HepG2 (cell line): ENCODE data around the gene BST2. TPM values are rescaled to one million over a fixed set of nuclear protein-coding genes. Genes with fewer than 3 reads are reported as not detected.

Experiments
- DMTF1 ChIP-seq: sonication (generic); formaldehyde crosslinking; IDR thresholded peaks from 2 replicates; pipeline ENCODE4 v1.4.0; 2020; ENCODE audit warnings: mild to moderate bottlenecking, missing genetic modification reagents
- EEA1 ChIP-seq: sonication (generic); formaldehyde crosslinking; IDR thresholded peaks from 2 replicates; pipeline ENCODE4 v1.5.1; 2020; ENCODE audit warnings: mild to moderate bottlenecking, missing genetic modification reagents, borderline replicate concordance
- GABPB1 ChIP-seq: IDR thresholded peaks from 2 replicates; pipeline ENCODE4 v1.6.1; 2016; ENCODE audit warnings: mild to moderate bottlenecking, missing genetic modification reagents, moderate library complexity, missing compliant biosample characterization
- HNF1A ChIP-seq, 2 experiments: sonication (generic) in 1 of 2; formaldehyde crosslinking in 1 of 2; IDR thresholded peaks; 2 replicates each; pipeline versions ENCODE4 v1.4.0 to v1.6.1; 2016 to 2020; ENCODE audit warnings: borderline replicate concordance in 1 of 2, low read depth in 1 of 2, mild to moderate bottlenecking in 1 of 2, missing genetic modification reagents in 1 of 2
- HOXA7 ChIP-seq: sonication (generic); formaldehyde crosslinking; IDR thresholded peaks from 2 replicates; pipeline ENCODE4 v1.8.1; 2022; ENCODE audit warnings: mild to moderate bottlenecking, missing genetic modification reagents, moderate library complexity
- KDM2A ChIP-seq: sonication (generic); formaldehyde crosslinking; IDR thresholded peaks from 2 replicates; pipeline ENCODE4 v1.4.0; 2020; ENCODE audit warnings: low read depth, missing genetic modification reagents, borderline replicate concordance
- MAX ChIP-seq: IDR thresholded peaks from 2 replicates; pipeline ENCODE4 v1.6.1; 2012; ENCODE audit warnings: inconsistent platforms
- MXI1 ChIP-seq: IDR thresholded peaks from 3 replicates; pipeline ENCODE4 v1.6.1; 2012; ENCODE audit warnings: low read depth, low read length, inconsistent platforms, borderline replicate concordance
- NR2F6 ChIP-seq, 2 experiments: IDR thresholded peaks; 2 replicates each; pipeline ENCODE4 v1.6.1; 2016; ENCODE audit warnings: antibody characterized with exemption in 1 of 2, mild to moderate bottlenecking in 1 of 2
- PAXIP1 ChIP-seq: sonication (generic); formaldehyde crosslinking; conservative IDR thresholded peaks from 2 replicates; pipeline ENCODE4 v1.4.0; 2020; ENCODE audit warnings: mild to moderate bottlenecking, missing genetic modification reagents, moderate library complexity
- RBFOX2 ChIP-seq: fragments of 200-400 bp; formaldehyde crosslinking; IDR thresholded peaks from 2 replicates; pipeline ENCODE4 v1.6.1; 2017; ENCODE audit warnings: low read depth, mild to moderate bottlenecking, low read length
- SP4 ChIP-seq: sonication (generic); formaldehyde crosslinking; IDR thresholded peaks from 2 replicates; pipeline ENCODE4 v1.8.1; 2023; ENCODE audit warnings: mild to moderate bottlenecking, missing genetic modification reagents
- STAG1 ChIP-seq: sonication (generic); formaldehyde crosslinking; IDR thresholded peaks from 2 replicates; pipeline ENCODE4 v1.4.0; 2020; ENCODE audit warnings: missing genetic modification reagents
- THYN1 ChIP-seq: sonication (generic); formaldehyde crosslinking; IDR thresholded peaks from 2 replicates; pipeline ENCODE4 v1.8.1; 2023; ENCODE audit warnings: low read depth, mild to moderate bottlenecking, moderate library complexity, missing genetic modification reagents, borderline replicate concordance
- ZFY ChIP-seq: sonication (generic); formaldehyde crosslinking; IDR thresholded peaks from 2 replicates; pipeline ENCODE4 v1.4.0; 2020; ENCODE audit warnings: missing genetic modification reagents
- polyA plus RNA-seq, 8 experiments: library from polyadenylated mRNA; depleted of rRNA in 3 of 8; stranded (reverse) in 7 of 8; unstranded in 1 of 8; fragments of >200 nt; fragmentation: Illumina TruSeq in 4 of 8; extraction: Trizol in 4 of 8; gene quantifications; 2 replicates each; pipeline versions ENCODE4 v1.2.1 to v1.2.3, GENCODE V29; 2011 to 2016; ENCODE audit warnings: low read depth in 4 of 8, missing spikeins in 1 of 8, mixed read lengths in 1 of 8; ENCODE audit not compliant: insufficient read depth in 1 of 8
- total RNA-seq, 5 experiments: library from RNA; depleted of rRNA; stranded (reverse); fragments of >200 nt; fragmentation: Illumina TruSeq; extraction: Trizol; gene quantifications; 2 replicates each; pipeline ENCODE4 v1.2.3, GENCODE V29; 2016; ENCODE audit warnings: low read depth in 1 of 5

BST2 gene
- total and polyA plus RNA-seq, 2 of the 13 experiments (the other 11 are each of a cell fraction or from before 2014, with no cell fraction given), result 58.8 to 93.8 TPM

GRCh38 chr19:17390665-17391370 lies 14.6 kb downstream of the BST2 start (continued):
- TF ChIP-seq HNF1A (IDR thresholded peaks at IDR 0.05; ENCODE audit: low read depth), result no peak
- 0 out of 2 replicates have a peak, but pooled peaks have one; percentile 27 for TF ChIP-seq HNF1A (CRISPR knock-in tag; IDR thresholded peaks at IDR 0.05; ENCODE audit: borderline replicate concordance)
- TF ChIP-seq EEA1, result 0 out of 2 replicates have a peak, but pooled peaks have one; percentile 37
- no peak for TF ChIP-seq DMTF1
- TF ChIP-seq STAG1 (CRISPR knock-in tag), result peak; percentile 67
- TF ChIP-seq HOXA7 (CRISPR knock-in tag), result no peak
- peak; percentile 91 for TF ChIP-seq KDM2A (CRISPR knock-in tag)
- peak; percentile 59 for TF ChIP-seq GABPB1 (CRISPR knock-in tag)
- TF ChIP-seq SP4 (CRISPR knock-in tag), result peak; percentile 17; the same call in 1 of the 2 replicates
- no peak for TF ChIP-seq NR2F6 (IDR thresholded peaks at IDR 0.05)
- TF ChIP-seq NR2F6 (CRISPR knock-in tag; IDR thresholded peaks at IDR 0.05), result peak; percentile 22; the same call in 1 of the 2 replicates
- peak; percentile 18; the same call in 1 of the 2 replicates for TF ChIP-seq PAXIP1 (CRISPR knock-in tag)
- peak; percentile 61; the same call in 1 of the 3 replicates for TF ChIP-seq MXI1
- TF ChIP-seq MAX, result peak; percentile 67
- TF ChIP-seq THYN1 (CRISPR knock-in tag), result no peak
- TF ChIP-seq ZFY (CRISPR knock-in tag), result peak; percentile 50; the same call in 1 of the 2 replicates
- TF ChIP-seq RBFOX2, result peak; percentile 45; the same call in 1 of the 2 replicates
